Measurements from ENCODE around the gene IL2RA. TPM values are rescaled to one million over a fixed set of nuclear protein-coding genes. Genes with fewer than 3 reads are reported as not detected.

The IL2RA gene
- total RNA-seq, 2 donors from 2014 or later = 21.0 to 48.2 TPM

- TF ChIP-seq CTCF (IDR thresholded peaks at IDR 0.05) = no peak
- ATAC-seq (ENCODE audit: insufficient number of reproducible peaks, low FRiP score, low read depth) (no peak), DNase-seq (ENCODE audit: low spot score) (no peak)
- no peak overlapping the region for H3K27ac ChIP-seq
- H3K4me3 ChIP-seq = no peak overlapping the region
- H3K9me3 ChIP-seq = no peaks in the 10 kb centered on the region
- no peaks in the 10 kb centered on the region for H3K4me1 ChIP-seq (ENCODE audit: control insufficient read depth in 1 of 2, low read depth in 2 of 2)
- H3K27me3 ChIP-seq (replicated peaks; ENCODE audit: insufficient read depth) = no peaks in the 10 kb centered on the region
- H3K36me3 ChIP-seq = no peaks in the 10 kb centered on the region
These were observed 26.1 kb downstream of the IL2RA start for GRCh38 chr10:6035931-6036575.

DNA sequence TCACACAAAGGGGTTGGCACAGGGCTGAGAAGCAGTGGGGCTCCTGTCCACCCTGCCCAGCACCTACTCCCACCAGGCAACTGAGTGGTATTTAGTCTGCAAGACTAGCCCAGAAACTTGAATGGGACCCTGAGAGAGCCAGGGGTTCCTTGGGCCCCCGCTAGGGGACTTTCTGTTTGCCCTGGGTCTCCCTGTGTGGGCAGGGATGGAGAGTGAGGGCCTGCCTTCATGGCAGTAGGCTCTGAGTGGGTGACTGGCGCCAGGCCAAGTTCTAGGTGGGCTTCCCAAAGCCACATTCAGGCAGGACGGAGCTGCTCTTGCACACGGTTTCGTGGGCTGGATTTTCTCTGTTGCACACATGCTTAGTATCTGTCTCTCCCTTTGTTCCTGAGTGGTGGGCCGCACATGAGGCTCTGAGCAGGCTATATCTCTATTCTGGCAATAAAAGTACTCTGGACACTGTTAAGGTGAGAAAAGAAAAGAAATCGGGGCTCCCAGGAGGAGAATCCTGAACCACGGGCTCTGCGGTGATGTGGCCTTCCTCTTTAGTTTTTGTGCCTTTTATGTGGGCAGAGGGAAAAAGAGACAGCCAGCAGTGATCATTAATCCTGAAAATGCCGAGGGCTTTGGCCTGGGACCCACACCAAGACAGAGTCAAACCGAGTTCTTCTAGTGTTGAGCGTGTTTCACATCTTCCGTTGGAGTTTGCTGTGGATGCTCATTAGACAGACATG lies 26.9 kb downstream of the IL2RA start:
- DNase-seq (ENCODE audit: low spot score) (no peak), ATAC-seq (ENCODE audit: insufficient number of reproducible peaks, low FRiP score, low read depth) (no peak)
- Histone ChIP-seq H3K9me3 (no peaks in the 10 kb centered on the region), H3K4me1 (ENCODE audit: control insufficient read depth in 1 of 2, low read depth in 2 of 2) (no peaks in the 10 kb centered on the region), H3K27ac (no peak overlapping the region), H3K36me3 (no peaks in the 10 kb centered on the region), H3K4me3 (no peak overlapping the region), H3K27me3 (replicated peaks; ENCODE audit: insufficient read depth) (no peaks in the 10 kb centered on the region)
- no peak for TF ChIP-seq CTCF (IDR thresholded peaks at IDR 0.05)

GRCh38 chr10:6034371-6034770 lies 27.8 kb downstream of the IL2RA start:
- no peaks in the 10 kb centered on the region for H3K27me3 ChIP-seq (replicated peaks; ENCODE audit: insufficient read depth)
- TF ChIP-seq CTCF (IDR thresholded peaks at IDR 0.05) = no peak
- no peak for ATAC-seq (ENCODE audit: insufficient number of reproducible peaks, low FRiP score, low read depth)
- H3K9me3 ChIP-seq = no peaks in the 10 kb centered on the region
- H3K27ac ChIP-seq = no peak overlapping the region
- H3K4me3 ChIP-seq = no peak overlapping the region
- no peaks in the 10 kb centered on the region for H3K4me1 ChIP-seq (ENCODE audit: control insufficient read depth in 1 of 2, low read depth in 2 of 2)
- no peak for DNase-seq (ENCODE audit: low spot score)
- no peaks in the 10 kb centered on the region for H3K36me3 ChIP-seq

DNA sequence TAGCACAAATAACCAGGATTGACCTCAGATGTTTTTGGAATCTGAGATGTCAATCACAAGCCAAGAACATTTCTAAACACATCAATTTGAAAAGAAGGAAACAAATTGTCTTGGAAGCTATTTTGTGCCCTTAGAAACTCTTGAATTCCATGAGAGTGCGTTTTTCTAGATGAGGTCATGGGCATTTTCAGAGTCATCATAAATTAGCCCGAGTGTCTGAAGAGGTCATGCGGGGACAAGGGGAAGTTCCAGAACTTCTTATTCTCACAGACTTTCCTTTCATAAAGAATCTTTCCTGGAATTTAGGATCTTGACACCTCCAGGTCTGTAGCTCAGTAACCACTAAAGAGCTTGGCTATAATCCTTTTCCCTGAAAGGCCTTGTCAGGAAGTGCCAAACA lies 28.2 kb downstream of the IL2RA start:
- H3K4me3 ChIP-seq = no peak overlapping the region
- H3K36me3 ChIP-seq = no peaks in the 10 kb centered on the region
- no peaks in the 10 kb centered on the region for H3K27me3 ChIP-seq (replicated peaks; ENCODE audit: insufficient read depth)
- no peak overlapping the region for H3K27ac ChIP-seq
- DNase-seq (ENCODE audit: low spot score) = no peak
- no peaks in the 10 kb centered on the region for H3K4me1 ChIP-seq (ENCODE audit: control insufficient read depth in 1 of 2, low read depth in 2 of 2)
- H3K9me3 ChIP-seq = no peaks in the 10 kb centered on the region
- no peak for ATAC-seq (ENCODE audit: insufficient number of reproducible peaks, low FRiP score, low read depth)
- no peak for TF ChIP-seq CTCF (IDR thresholded peaks at IDR 0.05)

DNA sequence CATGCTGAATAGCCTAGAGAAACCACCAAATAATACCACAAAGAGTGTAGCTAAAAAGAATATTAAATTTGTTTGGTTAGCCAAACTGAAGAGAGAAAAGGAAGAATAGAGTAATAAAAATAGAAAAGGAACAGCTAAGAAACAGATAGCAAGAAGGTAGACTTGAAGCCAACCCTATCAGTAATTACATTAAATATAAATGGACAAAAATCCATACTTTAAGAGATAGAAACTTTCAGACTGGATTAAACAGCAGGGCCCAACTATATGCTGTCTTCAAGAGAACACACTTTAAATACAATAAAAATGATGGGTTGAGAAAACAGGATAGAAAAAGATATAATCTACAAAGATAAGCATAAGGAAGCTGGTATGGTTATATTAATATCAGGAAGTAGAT lies 31.2 kb downstream of the IL2RA start:
- no peaks in the 10 kb centered on the region for H3K36me3 ChIP-seq
- H3K4me3 ChIP-seq = no peak overlapping the region
- H3K9me3 ChIP-seq = no peaks in the 10 kb centered on the region
- no peak overlapping the region for H3K27ac ChIP-seq
- no peaks in the 10 kb centered on the region for H3K4me1 ChIP-seq (ENCODE audit: control insufficient read depth in 1 of 2, low read depth in 2 of 2)
- no peak for ATAC-seq (ENCODE audit: insufficient number of reproducible peaks, low FRiP score, low read depth)
- H3K27me3 ChIP-seq (replicated peaks; ENCODE audit: insufficient read depth) = no peaks in the 10 kb centered on the region
- DNase-seq (ENCODE audit: low spot score) = no peak
- no peak for TF ChIP-seq CTCF (IDR thresholded peaks at IDR 0.05)
